Gastroesophageal sphincter (tissue), 4 donors: ENCODE results near the gene REEP6. TPM values are rescaled to one million over a fixed set of nuclear protein-coding genes. Genes with fewer than 3 reads are reported as not detected.

Experiments used
- ATAC-seq: fragments of 150-250 bp; one replicate; pipeline ENCODE4 v1.9.1; 2016; ENCODE audit warnings: mild to moderate bottlenecking, moderate library complexity
- H3K27ac ChIP-seq, 4 donors: fragments of 200-600 bp; sonication (generic) in 3 of 4; 1 replicate in 3 of 4; 2 replicates in 1 of 4; pipeline ENCODE4 v1.5.1; 2016 to 2019
- H3K27me3 ChIP-seq: fragments of 200-600 bp; sonication (generic); one replicate; pipeline ENCODE4 v1.5.1; 2019
- H3K36me3 ChIP-seq, 2 donors: fragments of 200-600 bp; sonication (generic); one replicate each; pipeline ENCODE4 v1.5.1; 2019; ENCODE audit warnings: control low read depth in 1 of 2
- H3K4me1 ChIP-seq, 3 donors: fragments of 200-600 bp; sonication (generic); 1 replicate in 2 of 3; 2 replicates in 1 of 3; pipeline ENCODE4 v1.5.1; 2016 to 2019; ENCODE audit warnings: control low read depth in 2 of 3
- H3K4me3 ChIP-seq, 2 donors: fragments of 200-600 bp; sonication (generic); one replicate each; pipeline ENCODE4 v1.5.1; 2019; ENCODE audit warnings: mild to moderate bottlenecking in 1 of 2, moderate library complexity in 1 of 2
- H3K9me3 ChIP-seq, 3 donors: fragments of 200-600 bp; sonication (generic); one replicate each; pipeline ENCODE4 v1.5.1; 2017 to 2019; ENCODE audit warnings: control low read depth in 2 of 3
- CTCF ChIP-seq, 4 experiments: fragments of 200-600 bp in 2 of 4; fragments of 450-650 bp in 2 of 4; sonication (generic) in 1 of 4; IDR thresholded peaks; one replicate each; pipeline ENCODE4 v1.5.1; 2017 to 2019; ENCODE audit warnings: antibody characterized with exemption in 4 of 4, mild to moderate bottlenecking in 2 of 4, moderate library complexity in 2 of 4
- EP300 ChIP-seq: sonication (generic); formaldehyde crosslinking; IDR thresholded peaks from one replicate; pipeline ENCODE4 v1.6.1; 2017; ENCODE audit warnings: antibody characterized with exemption, mild to moderate bottlenecking
- POLR2A ChIP-seq, 2 donors: fragments of 450-650 bp; IDR thresholded peaks; one replicate each; pipeline ENCODE4 v1.6.1; 2017; ENCODE audit warnings: antibody characterized with exemption in 2 of 2, mild to moderate bottlenecking in 2 of 2, moderate library complexity in 1 of 2
- POLR2AphosphoS5 ChIP-seq: sonication (generic); formaldehyde crosslinking; IDR thresholded peaks from one replicate; pipeline ENCODE4 v1.6.1; 2017; ENCODE audit warnings: antibody characterized with exemption
- WGBS, 2 donors: methylation state at CpG; one replicate each; pipeline ENCODE4 v1.1.5; 2018; ENCODE audit warnings: low coverage in 1 of 2; 5-methylcytosine and 5-hydroxymethylcytosine counted together
- total RNA-seq, 4 donors: library from RNA; depleted of rRNA; stranded (reverse); fragments of >200 nt; gene quantifications; one replicate each; pipeline ENCODE4 v1.1.0, GENCODE V29; 2016

The REEP6 gene
- total RNA-seq, 4 donors from 2014 or later = 0.32 to 0.96 (median 0.40) TPM; not detected in 1

- H3K36me3 ChIP-seq = peaks cover 0 to 5% of the 10 kb centered on the region in 2 donors
- TF ChIP-seq EP300 (no peak), POLR2AphosphoS5 (no peak), CTCF (IDR thresholded peaks at IDR 0.05) (no peak), POLR2A (IDR thresholded peaks at IDR 0.05) (no peak)
- peaks cover 0 to 61% (median 14%) of the 10 kb centered on the region in 3 donors for H3K4me1 ChIP-seq
- no peak overlapping the region for H3K27ac ChIP-seq
- no CpG with 5 or more reads among the region's 22 CpGs for WGBS, 2 donors
- peaks cover 85% of the 10 kb centered on the region for H3K27me3 ChIP-seq
- no peak overlapping the region for H3K4me3 ChIP-seq
- no peak for ATAC-seq
- no peaks in the 10 kb centered on the region for H3K9me3 ChIP-seq
These were observed 36.0 kb upstream of the REEP6 start for GRCh38 chr19:1455002-1455335.

- peak; percentile 12 for ATAC-seq
- TF ChIP-seq POLR2A (IDR thresholded peaks at IDR 0.05) (no peak), POLR2AphosphoS5 (no peak), CTCF (IDR thresholded peaks at IDR 0.05) (no peak), EP300 (no peak)
- H3K36me3 ChIP-seq = peaks cover 0 to 10% of the 10 kb centered on the region in 2 donors
- no peak overlapping the region for H3K4me3 ChIP-seq
- no peak overlapping the region for H3K27ac ChIP-seq
- peaks cover 80% of the 10 kb centered on the region for H3K27me3 ChIP-seq
- H3K4me1 ChIP-seq = peaks cover 0 to 57% (median 14%) of the 10 kb centered on the region in 3 donors
- H3K9me3 ChIP-seq = no peaks in the 10 kb centered on the region
- 5% methylated on average over 4 to 19 of the region's 42 CpGs for WGBS, 2 donors
These were observed 35.5 kb upstream of the REEP6 start for GRCh38 chr19:1455336-1456120.

GRCh38 chr19:1456121-1456900, 34.7 kb upstream of the REEP6 start:
- no CpG with 5 or more reads among the region's 43 CpGs for WGBS, 2 donors
- Histone ChIP-seq H3K36me3 (peaks cover 0 to 18% of the 10 kb centered on the region in 2 donors), H3K9me3 (no peaks in the 10 kb centered on the region), H3K4me1 (peaks cover 0 to 56% (median 14%) of the 10 kb centered on the region in 3 donors), H3K4me3 (no peak overlapping the region), H3K27ac (no peak overlapping the region), H3K27me3 (peaks cover 72% of the 10 kb centered on the region)
- no peak for ATAC-seq
- TF ChIP-seq POLR2A (IDR thresholded peaks at IDR 0.05) = no peak
- no peak for TF ChIP-seq EP300
- TF ChIP-seq CTCF (IDR thresholded peaks at IDR 0.05) = no peak
- no peak for TF ChIP-seq POLR2AphosphoS5

GRCh38 chr19:1457031-1457739, 33.8 kb upstream of the REEP6 start:
- Histone ChIP-seq H3K9me3 (no peaks in the 10 kb centered on the region), H3K36me3 (peaks cover 0 to 26% of the 10 kb centered on the region in 2 donors), H3K27ac (no peak overlapping the region), H3K4me3 (no peak overlapping the region), H3K27me3 (peaks cover 63% of the 10 kb centered on the region), H3K4me1 (peaks cover 0 to 48% (median 14%) of the 10 kb centered on the region in 3 donors)
- ATAC-seq = no peak
- 50% methylated on average over 2 of the region's 48 CpGs; no CpG with 5 or more reads in 1 of the 2 donors for WGBS, 2 donors
- TF ChIP-seq CTCF (IDR thresholded peaks at IDR 0.05) = peak in 1 of 4 experiments; percentile 11
- TF ChIP-seq POLR2AphosphoS5 = no peak
- TF ChIP-seq POLR2A (IDR thresholded peaks at IDR 0.05) = no peak
- no peak for TF ChIP-seq EP300
